ENCODE results near the gene RBM38.
"Not testable (repeated sequence)": the region's sequence is repeated elsewhere in the genome, so short reads cannot be mapped to it uniquely, and the experiment has no call there.

The RBM38 gene
- 174 to 581 (median 214) reads per million in 4 donors for total RNA-seq

- DNase-seq, result peak; percentile 55 to 80 (median 63)
These were observed at the start of gene RBM38 for GRCh38 chr20:57390604-57391438. TSS of gene RBM38 (plus strand) at chr20:57391396. CDS start at chr20:57391582, 186 bp downstream.

- DNase-seq, result no peak
These were observed 49.5 kb upstream of the RBM38 start for GRCh38 chr20:57341663-57342062.

GRCh38 chr20:57342829-57343228, 48.4 kb upstream of the RBM38 start:
- DNase-seq, result no peak

GRCh38 chr20:57346477-57346876, 44.7 kb upstream of the RBM38 start:
- peak in 4 of 5 donors; percentile 35 to 60 (median 47) for DNase-seq

- no peak for DNase-seq
These were observed 43.8 kb upstream of the RBM38 start for GRCh38 chr20:57347393-57347792.

- DNase-seq, result not testable (repeated sequence)
These were observed 42.8 kb upstream of the RBM38 start for GRCh38 chr20:57348200-57348921.

GRCh38 chr20:57348922-57349574, 42.1 kb upstream of the RBM38 start:
- DNase-seq, result peak in 1 of 5 donors; percentile 8

- DNase-seq, result no peak
These were observed 41.0 kb upstream of the RBM38 start for GRCh38 chr20:57350081-57350710.

- not testable (repeated sequence) for DNase-seq
These were observed 40.5 kb upstream of the RBM38 start for GRCh38 chr20:57350726-57351041.

- peak; percentile 81 to 90 (median 88) for DNase-seq
These were observed 40.0 kb upstream of the RBM38 start, which contains the start of gene RAE1 for GRCh38 chr20:57351042-57351783. TSS of gene RAE1 (plus strand) at chr20:57351255. CDS start at chr20:57354039, 2,784 bp downstream.

GRCh38 chr20:57352305-57352704, 38.9 kb upstream of the RBM38 start:
- no peak for DNase-seq

- no peak for DNase-seq
These were observed 37.8 kb upstream of the RBM38 start for GRCh38 chr20:57353351-57353750.

GRCh38 chr20:57361517-57361916, 29.7 kb upstream of the RBM38 start:
- no peak for DNase-seq

GRCh38 chr20:57364451-57364850, 26.7 kb upstream of the RBM38 start:
- no peak for DNase-seq

GRCh38 chr20:57369596-57369995, 21.6 kb upstream of the RBM38 start:
- DNase-seq, result no peak

GRCh38 chr20:57370316-57370715, 20.9 kb upstream of the RBM38 start:
- DNase-seq, result no peak

GRCh38 chr20:57371363-57371762, 19.8 kb upstream of the RBM38 start:
- DNase-seq, result no peak

GRCh38 chr20:57372157-57372556, 19.0 kb upstream of the RBM38 start:
- no peak for DNase-seq

GRCh38 chr20:57372581-57373350, 18.4 kb upstream of the RBM38 start:
- DNase-seq, result no peak

GRCh38 chr20:57374343-57374930, 16.8 kb upstream of the RBM38 start:
- DNase-seq, result no peak
